ENCODE data around the gene NDUFS8. TPM values are rescaled to one million over a fixed set of nuclear protein-coding genes. Genes with fewer than 3 reads are reported as not detected.

The NDUFS8 gene
- total and polyA plus RNA-seq, 3 donors from 2014 or later: 149 to 196 (median 184) TPM

DNA sequence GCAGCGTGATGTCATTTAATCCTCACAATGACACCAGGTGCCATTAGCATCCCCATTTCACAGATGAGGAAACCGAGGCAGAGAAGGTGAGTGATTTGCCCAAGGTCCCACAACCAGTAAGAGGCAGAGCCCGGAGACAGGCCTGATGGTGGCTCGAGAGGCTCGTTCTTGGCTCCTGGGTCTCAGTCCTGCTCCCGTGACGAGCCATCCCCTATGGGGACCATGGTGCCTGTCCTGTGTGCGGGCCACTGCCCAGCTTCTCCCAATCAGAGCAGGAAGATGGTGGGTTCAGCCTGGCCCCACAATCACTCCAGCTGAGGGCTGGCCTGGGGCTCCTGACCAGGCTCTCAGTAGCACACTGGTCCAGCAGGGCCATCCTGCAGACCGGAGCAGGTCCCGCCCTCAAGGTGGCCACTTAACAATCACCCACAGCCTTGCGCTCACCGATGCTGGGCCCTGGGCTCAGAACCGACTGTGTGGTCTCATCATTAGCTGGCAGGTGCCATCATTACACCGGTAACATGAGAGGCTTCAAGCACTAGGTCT is 16.8 kb upstream of the NDUFS8 start:
- H3K36me3 ChIP-seq (ENCODE audit: low read depth, missing control alignments): no peaks in the 10 kb centered on the region
- H3K27ac ChIP-seq: no peak overlapping the region
- no peak for DNase-seq
- H3K27me3 ChIP-seq: no peaks in the 10 kb centered on the region
- 82 to 94% methylated on average over 13 to 14 of the region's 14 CpGs for WGBS, 2 donors
- H3K4me1 ChIP-seq: peaks cover 27% of the 10 kb centered on the region
- no peaks in the 10 kb centered on the region for H3K9me3 ChIP-seq
- no peak for TF ChIP-seq POLR2A (IDR thresholded peaks at IDR 0.05)
- TF ChIP-seq, protein P1, sequence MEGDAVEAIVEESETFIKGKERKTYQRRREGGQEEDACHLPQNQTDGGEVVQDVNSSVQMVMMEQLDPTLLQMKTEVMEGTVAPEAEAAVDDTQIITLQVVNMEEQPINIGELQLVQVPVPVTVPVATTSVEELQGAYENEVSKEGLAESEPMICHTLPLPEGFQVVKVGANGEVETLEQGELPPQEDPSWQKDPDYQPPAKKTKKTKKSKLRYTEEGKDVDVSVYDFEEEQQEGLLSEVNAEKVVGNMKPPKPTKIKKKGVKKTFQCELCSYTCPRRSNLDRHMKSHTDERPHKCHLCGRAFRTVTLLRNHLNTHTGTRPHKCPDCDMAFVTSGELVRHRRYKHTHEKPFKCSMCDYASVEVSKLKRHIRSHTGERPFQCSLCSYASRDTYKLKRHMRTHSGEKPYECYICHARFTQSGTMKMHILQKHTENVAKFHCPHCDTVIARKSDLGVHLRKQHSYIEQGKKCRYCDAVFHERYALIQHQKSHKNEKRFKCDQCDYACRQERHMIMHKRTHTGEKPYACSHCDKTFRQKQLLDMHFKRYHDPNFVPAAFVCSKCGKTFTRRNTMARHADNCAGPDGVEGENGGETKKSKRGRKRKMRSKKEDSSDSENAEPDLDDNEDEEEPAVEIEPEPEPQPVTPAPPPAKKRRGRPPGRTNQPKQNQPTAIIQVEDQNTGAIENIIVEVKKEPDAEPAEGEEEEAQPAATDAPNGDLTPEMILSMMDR (IDR thresholded peaks at IDR 0.05): no peak
- no peak overlapping the region for H3K4me3 ChIP-seq
- intact Hi-C loops (cut with DNase I; ENCODE audit: low total_unique reads): no loop called here

DNA sequence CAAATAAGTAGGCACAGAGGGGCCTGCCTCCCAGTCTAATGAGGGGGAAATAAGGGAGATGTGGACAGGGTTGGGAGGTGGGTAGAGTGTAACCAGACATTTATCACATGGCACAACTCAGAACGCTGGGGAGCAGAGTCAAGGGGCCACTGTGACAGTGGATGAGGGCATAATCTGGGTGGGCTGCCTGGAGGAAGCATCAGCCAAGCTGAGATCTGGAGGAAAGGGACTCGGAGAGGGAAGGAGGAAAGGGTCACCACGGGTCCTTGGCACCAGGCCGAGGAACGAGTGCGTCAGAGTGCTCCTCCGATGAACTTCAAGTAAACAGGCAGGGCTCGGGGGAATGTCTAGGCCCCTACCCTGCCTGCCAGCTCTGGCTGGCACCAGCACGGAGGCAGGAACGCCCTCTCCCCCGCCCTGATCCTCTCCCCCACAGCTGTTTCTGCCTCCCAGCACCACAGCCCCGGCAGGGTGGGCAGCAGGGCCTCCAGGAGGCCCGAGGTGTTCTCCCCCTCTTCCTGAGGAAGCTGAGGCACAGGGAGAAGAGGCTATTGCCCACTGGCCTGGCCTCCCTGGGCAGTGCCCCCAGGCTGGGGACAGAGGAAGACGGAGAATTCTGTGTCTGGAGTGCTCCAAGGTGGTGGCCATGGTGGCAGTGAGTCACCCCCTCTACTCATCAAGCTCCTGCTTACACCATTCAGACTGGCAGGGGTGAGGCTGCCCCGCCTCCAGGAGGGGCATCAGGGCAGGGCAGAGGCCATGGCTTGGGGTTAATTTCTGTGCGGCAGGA is 16.1 kb upstream of the NDUFS8 start:
- Histone ChIP-seq H3K9me3 (no peaks in the 10 kb centered on the region), H3K4me1 (peaks cover 27% of the 10 kb centered on the region), H3K36me3 (ENCODE audit: low read depth, missing control alignments) (no peaks in the 10 kb centered on the region), H3K27me3 (no peaks in the 10 kb centered on the region), H3K4me3 (no peak overlapping the region), H3K27ac (no peak overlapping the region)
- intact Hi-C loops (cut with DNase I; ENCODE audit: low total_unique reads): no loop called here
- DNase-seq: no peak
- TF ChIP-seq, protein P1 (IDR thresholded peaks at IDR 0.05): no peak
- TF ChIP-seq POLR2A (IDR thresholded peaks at IDR 0.05): no peak
- 50 to 58% methylated on average over 9 to 16 of the region's 16 CpGs for WGBS, 2 donors

DNA sequence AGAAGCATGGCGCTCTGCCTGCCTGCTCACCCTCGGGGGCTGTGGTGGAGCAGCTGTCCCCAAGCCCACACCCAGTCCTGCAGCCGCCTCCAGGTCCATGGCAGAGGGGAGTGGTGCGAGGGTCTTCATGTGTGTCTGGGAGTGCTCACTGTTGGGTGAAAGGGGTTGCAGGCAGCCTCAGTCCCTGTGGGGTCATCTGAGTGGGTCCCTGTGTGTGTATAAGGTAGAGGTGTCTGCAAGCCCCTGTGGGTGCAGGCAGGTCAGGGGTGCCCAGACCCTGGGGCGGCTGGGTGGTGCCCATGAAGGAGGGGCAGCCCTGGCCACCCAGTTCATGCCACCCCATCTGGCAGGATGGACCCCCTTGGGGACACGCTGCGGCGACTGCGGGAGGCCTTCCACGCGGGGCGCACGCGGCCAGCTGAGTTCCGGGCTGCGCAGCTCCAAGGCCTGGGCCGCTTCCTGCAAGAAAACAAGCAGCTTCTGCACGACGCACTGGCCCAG is 15.5 kb upstream of the NDUFS8 start:
- 83 to 91% methylated on average over 2 to 19 of the region's 19 CpGs for WGBS, 2 donors
- intact Hi-C loops (cut with DNase I; ENCODE audit: low total_unique reads): no loop called here
- no peak overlapping the region for H3K27ac ChIP-seq

DNA sequence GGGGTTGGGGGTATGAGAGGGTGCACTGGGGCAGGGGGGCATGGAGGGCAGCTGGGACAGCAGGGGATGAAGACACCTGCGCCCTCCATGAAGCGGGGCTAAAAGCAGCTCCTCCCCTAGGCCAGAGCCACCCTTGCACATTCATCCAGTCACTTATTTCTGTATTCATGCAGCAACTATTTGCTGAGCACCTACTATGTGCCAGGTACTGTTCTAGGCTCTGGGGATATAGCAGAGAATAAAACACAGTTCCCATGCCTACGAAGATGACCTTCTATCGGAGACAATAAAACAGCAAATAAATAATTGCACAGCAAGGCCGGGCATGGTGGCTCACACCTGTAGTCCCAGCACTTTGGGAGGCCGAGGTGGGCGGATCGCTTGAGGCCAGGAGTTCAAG is 15.0 kb upstream of the NDUFS8 start:
- Histone ChIP-seq H3K27me3 (no peaks in the 10 kb centered on the region), H3K36me3 (ENCODE audit: low read depth, missing control alignments) (no peaks in the 10 kb centered on the region), H3K4me3 (no peak overlapping the region), H3K4me1 (peaks cover 21% of the 10 kb centered on the region), H3K9me3 (no peaks in the 10 kb centered on the region), H3K27ac (no peak overlapping the region)
- 93 to 95% methylated on average over 8 of the region's 8 CpGs for WGBS, 2 donors
- no peak for DNase-seq
- intact Hi-C loops (cut with DNase I; ENCODE audit: low total_unique reads): no loop called here
- TF ChIP-seq, protein P1 (IDR thresholded peaks at IDR 0.05): no peak
- no peak for TF ChIP-seq POLR2A (IDR thresholded peaks at IDR 0.05)

More for the DNA sequence above, 15.5 kb upstream of the NDUFS8 start:
- H3K4me3 ChIP-seq: no peak overlapping the region
- no peaks in the 10 kb centered on the region for H3K9me3 ChIP-seq
- TF ChIP-seq POLR2A (IDR thresholded peaks at IDR 0.05): no peak
- TF ChIP-seq, protein P1 (IDR thresholded peaks at IDR 0.05): no peak
- H3K4me1 ChIP-seq: peaks cover 25% of the 10 kb centered on the region
- no peaks in the 10 kb centered on the region for H3K27me3 ChIP-seq
- no peaks in the 10 kb centered on the region for H3K36me3 ChIP-seq (ENCODE audit: low read depth, missing control alignments)
- DNase-seq: no peak

Measured in testis (tissue), 3 donors.